Mononuclear cell (primary cell): Measurements from ENCODE around the gene SHC3. TPM values are rescaled to one million over a fixed set of nuclear protein-coding genes. Genes with fewer than 3 reads are reported as not detected.

Experiments used
- H3K27me3 ChIP-seq: 2 replicates; pipeline ENCODE4 v1.6.0; 2011; ENCODE audit warnings: low read length, control low read depth; ENCODE audit not compliant: insufficient read depth
- H3K4me1 ChIP-seq: 2 replicates; pipeline ENCODE4 v1.5.1; 2011; ENCODE audit warnings: mild to moderate bottlenecking, low read length, control low read depth; ENCODE audit not compliant: insufficient read depth
- H3K4me3 ChIP-seq: 2 replicates; pipeline ENCODE4 v1.5.1; 2011; ENCODE audit warnings: mild to moderate bottlenecking, low read length, moderate library complexity
- H3K9me3 ChIP-seq: 2 replicates; pipeline ENCODE4 v1.5.1; 2011; ENCODE audit warnings: low read depth, mild to moderate bottlenecking, control low read depth, low read length
- total RNA-seq: library from RNA; depleted of rRNA; stranded (reverse); fragments of >200 nt; gene quantifications from one replicate; pipeline ENCODE4 v1.2.3, GENCODE V29; 2012

The SHC3 gene
- total RNA-seq, 1 donor = under 0.01 TPM

GRCh38 chr9:88986776-88987175 lies 191.8 kb downstream of the SHC3 start:
- Histone ChIP-seq H3K4me1 (peaks cover 29% of the 10 kb centered on the region), H3K27me3 (no peaks in the 10 kb centered on the region), H3K4me3 (no peak overlapping the region), H3K9me3 (no peaks in the 10 kb centered on the region)

- Histone ChIP-seq H3K4me3 (no peak overlapping the region), H3K27me3 (no peaks in the 10 kb centered on the region), H3K9me3 (no peaks in the 10 kb centered on the region), H3K4me1 (peaks cover 22% of the 10 kb centered on the region)
Measured at GRCh38 chr9:88985616-88986015, 193.0 kb downstream of the SHC3 start.

- Histone ChIP-seq H3K4me1 (peaks cover 11% of the 10 kb centered on the region), H3K4me3 (no peak overlapping the region), H3K27me3 (no peaks in the 10 kb centered on the region), H3K9me3 (no peaks in the 10 kb centered on the region)
Measured at GRCh38 chr9:88984543-88984883, 194.1 kb downstream of the SHC3 start.

- Histone ChIP-seq H3K4me1 (peaks cover 6% of the 10 kb centered on the region), H3K9me3 (no peaks in the 10 kb centered on the region), H3K4me3 (no peak overlapping the region), H3K27me3 (no peaks in the 10 kb centered on the region)
Measured at GRCh38 chr9:88983865-88984542, 194.6 kb downstream of the SHC3 start.

GRCh38 chr9:88980740-88981203 lies 197.8 kb downstream of the SHC3 start:
- Histone ChIP-seq H3K9me3 (no peaks in the 10 kb centered on the region), H3K27me3 (no peaks in the 10 kb centered on the region), H3K4me3 (no peak overlapping the region), H3K4me1 (no peaks in the 10 kb centered on the region)

GRCh38 chr9:88979791-88980190 lies 198.8 kb downstream of the SHC3 start:
- H3K4me3 ChIP-seq = no peak overlapping the region
- no peaks in the 10 kb centered on the region for H3K9me3 ChIP-seq
- H3K4me1 ChIP-seq = no peaks in the 10 kb centered on the region
- no peaks in the 10 kb centered on the region for H3K27me3 ChIP-seq

- no peaks in the 10 kb centered on the region for H3K27me3 ChIP-seq
- H3K4me1 ChIP-seq = no peaks in the 10 kb centered on the region
- no peak overlapping the region for H3K4me3 ChIP-seq
- no peaks in the 10 kb centered on the region for H3K9me3 ChIP-seq
Measured at GRCh38 chr9:88979021-88979420, 199.6 kb downstream of the SHC3 start.

GRCh38 chr9:88978034-88978433 lies 200.6 kb downstream of the SHC3 start:
- no peaks in the 10 kb centered on the region for H3K27me3 ChIP-seq

GRCh38 chr9:88976890-88977257 lies 201.7 kb downstream of the SHC3 start:
- no peaks in the 10 kb centered on the region for H3K9me3 ChIP-seq
- no peak overlapping the region for H3K4me3 ChIP-seq
- H3K27me3 ChIP-seq = no peaks in the 10 kb centered on the region
- no peaks in the 10 kb centered on the region for H3K4me1 ChIP-seq

More at GRCh38 chr9:88978034-88978433, 200.6 kb downstream of the SHC3 start:
- H3K4me3 ChIP-seq = no peak overlapping the region
- no peaks in the 10 kb centered on the region for H3K9me3 ChIP-seq
- no peaks in the 10 kb centered on the region for H3K4me1 ChIP-seq

GRCh38 chr9:88975966-88976889 lies 202.4 kb downstream of the SHC3 start:
- Histone ChIP-seq H3K4me3 (no peak overlapping the region), H3K4me1 (no peaks in the 10 kb centered on the region), H3K9me3 (no peaks in the 10 kb centered on the region), H3K27me3 (no peaks in the 10 kb centered on the region)

- Histone ChIP-seq H3K9me3 (no peaks in the 10 kb centered on the region), H3K27me3 (no peaks in the 10 kb centered on the region), H3K4me3 (no peak overlapping the region), H3K4me1 (no peaks in the 10 kb centered on the region)
Measured at GRCh38 chr9:88974641-88975040, 204.0 kb downstream of the SHC3 start.

- Histone ChIP-seq H3K27me3 (no peaks in the 10 kb centered on the region), H3K9me3 (no peaks in the 10 kb centered on the region), H3K4me1 (no peaks in the 10 kb centered on the region), H3K4me3 (no peak overlapping the region)
Measured at GRCh38 chr9:88973281-88974045, 205.2 kb downstream of the SHC3 start.

GRCh38 chr9:88972401-88972800 lies 206.2 kb downstream of the SHC3 start:
- H3K4me3 ChIP-seq = no peak overlapping the region
- H3K27me3 ChIP-seq = no peaks in the 10 kb centered on the region

GRCh38 chr9:88971131-88971960 lies 207.3 kb downstream of the SHC3 start:
- no peak overlapping the region for H3K4me3 ChIP-seq
- no peaks in the 10 kb centered on the region for H3K27me3 ChIP-seq
- no peaks in the 10 kb centered on the region for H3K4me1 ChIP-seq
- H3K9me3 ChIP-seq = no peaks in the 10 kb centered on the region

More at GRCh38 chr9:88972401-88972800, 206.2 kb downstream of the SHC3 start:
- no peaks in the 10 kb centered on the region for H3K9me3 ChIP-seq
- H3K4me1 ChIP-seq = no peaks in the 10 kb centered on the region
